NB4 (cell line): ENCODE results near the gene CD46.
"Not testable (repeated sequence)": the region's sequence is repeated elsewhere in the genome, so short reads cannot be mapped to it uniquely, and the experiment has no call there.

Source experiments
- CTCF ChIP-seq: IDR thresholded peaks from one replicate; pipeline ENCODE4 v1.5.1; 2012; ENCODE audit warnings: low read depth, low read length
- POLR2A ChIP-seq: IDR thresholded peaks from 2 replicates; pipeline ENCODE4 v1.6.1; 2011; ENCODE audit warnings: mild to moderate bottlenecking; ENCODE audit not compliant: insufficient read length; ENCODE audit errors: extremely low read depth

GRCh38 chr1:207776045-207776444 lies 24.2 kb downstream of the CD46 start:
- not testable (repeated sequence) for TF ChIP-seq CTCF, POLR2A
